NCI-H146 treated with DMSO at 0.1 percent for 48 hours (cell line): Measurements from ENCODE around the gene RCC1.
"Not testable (repeated sequence)": the region's sequence is repeated elsewhere in the genome, so short reads cannot be mapped to it uniquely, and the experiment has no call there.

Experiments used
- DNase-seq: peaks from one replicate; lab custom pipeline; 2025; ENCODE audit not compliant: unreplicated experiment; lab: John Stamatoyannopoulos, UW

RCC1 gene

GRCh38 chr1:28510273-28510969 lies 4.6 kb downstream of the RCC1 start:
- DNase-seq: no peak

GRCh38 chr1:28510970-28511440 lies 5.2 kb downstream of the RCC1 start:
- no peak for DNase-seq

GRCh38 chr1:28512058-28512611 lies 6.3 kb downstream of the RCC1 start:
- no peak for DNase-seq

GRCh38 chr1:28514445-28514933 lies 8.6 kb downstream of the RCC1 start:
- DNase-seq: not testable (repeated sequence)

- DNase-seq: no peak
Observed at GRCh38 chr1:28516518-28516956, 10.7 kb downstream of the RCC1 start.

GRCh38 chr1:28517649-28517999 lies 11.8 kb downstream of the RCC1 start:
- DNase-seq: no peak

GRCh38 chr1:28518000-28518744 lies 12.3 kb downstream of the RCC1 start:
- DNase-seq: peak; percentile 43

- no peak for DNase-seq
Observed at GRCh38 chr1:28518745-28519341, 13.0 kb downstream of the RCC1 start.

- DNase-seq: no peak
Observed at GRCh38 chr1:28519946-28520725, 14.3 kb downstream of the RCC1 start.

- DNase-seq: not testable (repeated sequence)
Observed at GRCh38 chr1:28520796-28521195, 15.0 kb downstream of the RCC1 start.

GRCh38 chr1:28521502-28522164 lies 15.8 kb downstream of the RCC1 start:
- DNase-seq: no peak

- not testable (repeated sequence) for DNase-seq
Observed at GRCh38 chr1:28522537-28522936, 16.7 kb downstream of the RCC1 start.

- not testable (repeated sequence) for DNase-seq
Observed at GRCh38 chr1:28525002-28525642, 19.3 kb downstream of the RCC1 start.

GRCh38 chr1:28526886-28527285 lies 21.0 kb downstream of the RCC1 start:
- DNase-seq: no peak

- no peak for DNase-seq
Observed at GRCh38 chr1:28530456-28530855, 24.6 kb downstream of the RCC1 start.

- DNase-seq: no peak
Observed at GRCh38 chr1:28534671-28535070, 28.8 kb downstream of the RCC1 start.

GRCh38 chr1:28535180-28535579 lies 29.3 kb downstream of the RCC1 start:
- no peak for DNase-seq

GRCh38 chr1:28537457-28538199 lies 31.8 kb downstream of the RCC1 start:
- no peak for DNase-seq

GRCh38 chr1:28538286-28538685 lies 32.4 kb downstream of the RCC1 start:
- DNase-seq: no peak
